CMK (cell line): ENCODE results near the gene PKP3.
"Not testable (repeated sequence)": the region's sequence is repeated elsewhere in the genome, so short reads cannot be mapped to it uniquely, and the experiment has no call there.

Experiments
- DNase-seq: peaks from one replicate; pipeline ENCODE4 v3.0.0-alpha.2; 2010; ENCODE audit warnings: low read depth

Gene PKP3

DNA sequence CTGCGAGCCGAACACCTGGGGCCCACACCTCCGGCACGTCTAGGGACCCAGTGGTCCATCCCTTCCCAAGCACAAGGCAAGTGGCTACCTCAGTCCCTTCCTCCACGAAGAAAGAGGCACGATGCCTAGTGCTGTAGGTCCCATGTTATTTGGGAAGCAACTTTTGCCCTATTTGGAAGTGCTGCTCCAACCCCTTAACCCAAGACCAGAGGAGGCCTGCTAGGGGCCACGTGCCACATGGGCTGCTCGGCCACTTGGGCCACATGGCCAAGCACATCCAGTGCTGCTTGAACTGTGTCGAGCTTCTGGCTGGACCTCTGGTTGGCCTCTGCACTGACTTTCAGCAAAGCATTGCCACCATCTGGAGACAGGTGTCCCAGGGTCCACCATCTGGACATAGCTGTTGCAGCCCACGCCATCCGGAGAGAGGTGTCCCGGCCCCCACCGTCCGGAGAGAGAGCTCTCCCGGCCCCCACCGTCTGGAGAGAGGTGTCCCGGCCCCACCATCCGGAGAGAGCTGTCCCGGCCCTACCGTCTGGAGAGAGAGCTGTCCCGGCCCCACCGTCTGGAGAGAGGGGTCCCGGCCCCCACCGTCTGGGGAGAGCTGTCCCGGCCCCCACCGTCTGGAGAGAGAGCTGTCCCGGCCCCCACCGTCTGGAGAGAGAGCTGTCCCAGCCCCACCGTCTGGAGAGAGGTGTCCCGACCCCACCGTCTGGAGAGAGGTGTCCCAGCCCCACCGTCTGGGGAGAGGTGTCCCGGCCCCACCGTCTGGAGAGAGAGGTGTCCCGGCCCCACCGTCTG, 31.2 kb upstream of the PKP3 start:
- DNase-seq, result no peak

GRCh38 chr11:363443-363805, 30.6 kb upstream of the PKP3 start:
- DNase-seq, result not testable (repeated sequence)

DNA sequence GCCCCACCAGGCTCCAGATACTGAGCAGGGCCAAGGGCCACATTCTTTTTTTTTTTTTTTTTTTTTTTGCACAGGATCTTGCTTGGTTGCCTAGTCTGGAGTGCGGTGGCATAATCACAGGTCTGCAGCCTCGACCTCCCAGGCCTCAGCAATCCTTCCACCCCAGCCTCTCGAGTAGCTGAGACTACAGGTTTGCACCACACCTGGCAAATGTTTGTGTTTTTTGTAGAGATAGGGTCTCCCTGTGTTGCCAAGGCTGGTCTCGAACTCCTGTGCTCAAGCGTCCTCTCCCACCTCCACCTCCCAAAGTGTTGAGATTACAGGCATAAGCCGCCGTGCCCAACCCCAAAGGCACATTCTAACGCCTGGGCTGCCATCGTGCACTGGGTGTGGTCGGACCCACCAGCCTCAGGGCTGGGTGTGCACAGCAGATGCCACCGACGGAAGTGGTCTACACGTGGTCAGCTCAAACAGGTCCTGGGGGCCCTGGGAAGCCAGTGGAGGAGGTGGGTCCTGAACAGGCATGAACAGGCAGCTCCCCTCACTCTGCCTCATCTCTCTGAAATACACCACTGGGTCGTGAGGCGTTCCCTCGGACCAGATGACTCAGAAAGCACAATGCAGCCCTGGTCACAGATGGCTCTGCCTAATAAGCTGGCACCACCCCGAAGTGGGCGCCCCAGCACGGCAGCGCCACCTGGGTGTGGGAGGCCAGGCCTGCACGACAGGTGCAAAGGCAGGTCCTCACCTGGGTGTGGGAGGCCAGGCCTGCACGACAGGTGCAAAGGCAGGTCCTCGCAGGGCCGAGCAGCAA, 29.9 kb upstream of the PKP3 start:
- DNase-seq, result no peak

GRCh38 chr11:364991-365725, 28.9 kb upstream of the PKP3 start:
- no peak for DNase-seq

DNA sequence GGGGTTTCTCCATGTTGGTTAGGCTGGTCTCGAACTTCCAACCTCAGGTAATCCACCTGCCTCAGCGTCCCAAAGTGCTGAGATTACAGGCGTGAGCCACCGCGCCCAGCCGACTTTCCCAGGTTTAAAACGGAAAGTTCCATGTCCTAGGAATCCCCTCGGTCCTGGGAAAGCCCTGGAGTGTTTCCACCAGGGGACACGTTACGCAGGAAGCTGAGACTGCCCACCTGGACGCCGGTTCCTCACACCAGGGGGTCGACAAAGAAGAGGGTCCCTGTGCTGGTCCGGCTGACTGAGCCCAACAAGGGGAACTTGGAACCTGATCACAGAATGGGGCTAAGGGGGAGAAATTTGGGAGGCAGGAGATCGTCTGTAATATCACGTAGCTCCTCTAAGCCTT, 28.2 kb upstream of the PKP3 start:
- no peak for DNase-seq

- DNase-seq, result no peak
Observed at GRCh38 chr11:367956-368413, 26.0 kb upstream of the PKP3 start.

DNA sequence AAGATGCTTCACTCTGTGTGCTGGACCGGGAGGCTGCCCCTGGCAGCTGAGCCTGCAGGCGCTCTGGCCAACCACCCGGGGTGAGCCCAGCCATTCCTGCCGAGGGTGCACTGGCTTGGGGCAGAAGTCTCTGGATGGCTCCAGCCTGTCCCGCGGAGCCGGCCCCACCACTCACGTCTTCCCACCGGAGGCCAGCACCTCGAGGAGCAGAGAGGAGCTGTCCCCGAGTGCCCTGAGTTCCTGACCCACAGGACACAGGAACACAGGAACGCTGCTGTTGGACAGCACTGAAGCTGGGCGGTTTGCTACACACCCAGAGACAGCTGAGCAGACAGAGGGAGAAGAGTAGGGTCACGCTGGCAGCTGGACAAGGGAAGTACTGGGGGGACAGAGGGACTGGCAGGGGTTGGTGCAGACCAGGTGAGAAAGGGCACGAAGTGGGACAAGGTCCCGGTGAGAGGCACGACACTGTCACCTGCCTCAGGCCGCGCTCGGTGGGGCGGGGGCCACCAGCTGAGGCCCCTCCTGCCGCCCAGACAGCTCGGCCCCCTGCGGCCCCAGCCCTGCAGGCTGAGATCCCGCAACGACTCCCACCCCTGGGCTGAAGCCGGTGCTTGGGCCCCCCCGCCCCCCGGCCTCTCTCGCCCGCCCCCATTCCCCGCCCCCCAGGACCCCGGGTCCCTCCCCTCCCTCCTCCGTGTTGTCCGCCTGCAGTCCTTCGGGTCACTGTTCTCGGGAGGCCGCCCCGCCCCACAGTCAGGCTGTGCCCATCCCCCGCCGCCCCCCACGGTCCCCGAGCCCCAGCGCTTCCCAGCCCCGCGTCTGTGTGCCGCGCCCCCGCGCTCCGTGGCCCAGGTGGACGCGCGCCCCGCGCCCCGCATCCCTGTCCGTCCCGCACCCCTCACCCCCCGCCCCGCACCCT, 25.3 kb upstream of the PKP3 start:
- no peak for DNase-seq

DNA sequence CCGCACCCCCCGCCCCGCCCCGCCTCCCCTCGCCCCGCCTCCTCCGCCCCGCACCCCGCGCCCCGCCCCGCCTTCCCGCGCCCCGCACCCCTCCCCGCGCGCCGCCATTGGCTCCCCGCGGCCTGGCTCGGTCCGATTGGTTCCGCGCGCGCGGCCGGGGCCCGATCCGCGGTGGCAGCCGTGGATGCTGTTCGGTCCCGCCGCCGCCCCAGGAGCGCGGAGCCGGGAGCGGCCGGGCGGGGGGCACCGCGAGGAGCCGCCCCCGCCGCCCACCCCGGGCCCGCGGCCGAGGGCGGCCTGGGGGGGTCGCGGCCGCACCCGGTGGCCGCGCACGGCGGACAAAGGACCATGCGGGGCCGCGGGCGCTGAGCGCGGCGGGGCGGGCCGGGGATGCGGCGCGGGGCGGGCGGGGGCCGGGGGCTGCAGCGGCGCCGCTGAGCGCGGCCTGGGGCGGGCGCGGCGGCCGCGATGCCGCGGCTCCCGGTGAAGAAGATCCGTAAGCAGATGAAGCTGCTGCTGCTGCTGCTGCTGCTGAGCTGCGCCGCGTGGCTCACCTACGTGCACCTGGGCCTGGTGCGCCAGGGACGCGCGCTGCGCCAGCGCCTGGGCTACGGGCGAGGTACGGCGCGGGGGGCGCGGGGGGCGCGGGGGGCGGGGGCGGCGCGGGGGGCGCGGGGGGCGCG, 24.5 kb upstream of the PKP3 start, which contains the start of gene B4GALNT4:
B4GALNT4 (plus strand) TSS at position 164 of the 683 bp plus-strand sequence; CDS start at position 469, 305 bp downstream.
- DNase-seq, result no peak

GRCh38 chr11:370070-370941, 23.7 kb upstream of the PKP3 start:
- DNase-seq, result no peak

DNA sequence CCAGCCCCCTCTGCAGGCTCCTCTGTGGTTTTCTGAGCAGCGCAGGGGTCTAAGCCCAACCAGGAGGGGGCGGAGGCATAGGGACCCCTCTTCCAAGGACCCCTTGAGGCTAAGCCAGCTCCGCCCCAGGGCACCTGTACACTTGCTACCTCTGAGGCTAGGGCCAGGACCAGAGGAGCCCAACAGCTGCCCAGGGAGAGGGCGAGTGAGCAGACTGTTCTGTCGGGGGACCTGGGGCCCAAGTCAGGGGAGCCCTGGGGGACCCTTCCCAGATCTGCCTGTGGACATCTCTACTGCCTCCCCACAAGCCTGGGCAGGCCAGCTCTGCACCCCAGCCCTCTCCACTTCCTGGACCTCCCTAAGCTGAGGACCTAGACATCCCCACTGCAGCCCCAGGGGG, 23.0 kb upstream of the PKP3 start:
- no peak for DNase-seq

GRCh38 chr11:371716-372590, 22.1 kb upstream of the PKP3 start:
- no peak for DNase-seq

DNA sequence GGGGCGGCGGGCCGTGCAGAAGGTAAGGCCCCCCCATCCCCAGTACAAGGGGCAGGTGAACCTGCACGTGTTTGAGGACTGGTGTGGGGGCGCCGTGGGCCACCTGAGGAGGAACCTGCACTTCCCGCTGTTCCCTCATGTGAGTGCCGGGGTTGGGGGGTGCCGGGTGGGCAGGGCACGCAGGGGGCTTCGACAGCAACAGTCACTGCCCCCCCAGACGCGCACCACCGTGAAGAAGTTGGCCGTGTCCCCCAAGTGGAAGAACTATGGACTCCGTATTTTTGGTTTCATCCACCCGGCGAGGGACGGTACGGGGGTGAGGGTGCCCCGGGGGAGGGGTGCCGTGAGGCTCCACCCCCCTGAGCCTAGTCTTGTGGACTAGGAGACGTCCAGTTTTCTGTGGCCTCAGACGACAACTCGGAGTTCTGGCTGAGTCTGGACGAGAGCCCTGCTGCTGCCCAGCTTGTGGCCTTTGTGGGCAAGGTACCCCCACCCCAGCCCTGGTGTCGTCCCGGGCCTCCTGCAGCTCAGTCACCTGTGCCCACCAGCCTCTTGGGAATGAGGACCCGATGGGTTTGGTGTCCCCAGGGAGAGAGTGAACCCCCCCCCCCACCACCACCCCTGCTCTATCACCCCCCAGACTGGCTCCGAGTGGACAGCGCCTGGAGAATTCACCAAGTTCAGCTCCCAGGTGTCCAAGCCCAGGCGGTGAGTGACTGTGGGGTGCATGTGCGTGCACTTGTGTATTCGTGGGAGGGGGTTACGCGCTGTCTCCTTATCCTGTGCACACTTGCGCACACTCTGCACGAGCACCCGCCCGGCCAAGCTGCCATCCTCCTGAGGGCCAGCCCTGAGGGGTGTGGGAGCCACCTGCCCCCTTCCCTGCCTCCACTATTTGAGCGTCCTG, 20.9 kb upstream of the PKP3 start:
- DNase-seq, result no peak

DNA sequence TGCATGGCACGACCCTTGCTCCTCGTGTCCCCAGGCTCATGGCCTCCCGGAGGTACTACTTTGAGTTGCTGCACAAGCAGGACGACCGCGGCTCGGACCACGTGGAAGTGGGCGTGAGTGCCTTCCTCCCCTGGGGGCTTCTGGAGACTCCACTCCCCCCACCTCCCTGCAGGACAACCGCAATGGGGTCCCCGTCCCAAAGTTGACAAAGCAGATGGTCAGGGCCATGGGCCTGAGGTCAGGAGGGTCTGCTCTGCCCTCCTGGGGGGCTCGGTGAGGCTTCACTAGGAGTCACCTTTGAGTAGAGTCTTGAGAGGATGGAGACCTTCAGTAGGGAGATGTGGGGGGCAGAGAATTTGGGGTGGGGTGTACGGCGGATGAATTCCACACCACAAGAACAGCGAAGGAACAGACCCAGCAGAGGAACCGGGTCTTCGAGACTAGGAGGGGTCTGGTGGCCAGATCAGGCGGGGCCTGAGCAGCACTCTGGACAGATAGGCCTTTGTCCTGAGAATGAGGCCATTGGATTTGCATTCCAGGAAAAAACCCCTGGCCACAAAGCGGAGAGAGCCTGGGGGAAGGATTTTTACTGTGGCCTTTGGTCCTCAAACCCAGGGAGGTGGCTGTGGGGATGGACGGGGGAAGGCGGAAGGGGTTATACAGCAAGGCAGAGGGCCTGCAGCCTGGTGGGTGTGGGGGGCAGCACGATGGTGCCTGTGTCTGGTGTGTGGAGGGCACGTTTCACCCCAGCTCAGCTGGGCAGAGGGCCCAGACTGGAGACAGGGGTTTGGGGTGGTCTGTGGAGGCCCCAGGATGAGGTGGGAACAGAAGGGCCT, 20.1 kb upstream of the PKP3 start:
- no peak for DNase-seq

DNA sequence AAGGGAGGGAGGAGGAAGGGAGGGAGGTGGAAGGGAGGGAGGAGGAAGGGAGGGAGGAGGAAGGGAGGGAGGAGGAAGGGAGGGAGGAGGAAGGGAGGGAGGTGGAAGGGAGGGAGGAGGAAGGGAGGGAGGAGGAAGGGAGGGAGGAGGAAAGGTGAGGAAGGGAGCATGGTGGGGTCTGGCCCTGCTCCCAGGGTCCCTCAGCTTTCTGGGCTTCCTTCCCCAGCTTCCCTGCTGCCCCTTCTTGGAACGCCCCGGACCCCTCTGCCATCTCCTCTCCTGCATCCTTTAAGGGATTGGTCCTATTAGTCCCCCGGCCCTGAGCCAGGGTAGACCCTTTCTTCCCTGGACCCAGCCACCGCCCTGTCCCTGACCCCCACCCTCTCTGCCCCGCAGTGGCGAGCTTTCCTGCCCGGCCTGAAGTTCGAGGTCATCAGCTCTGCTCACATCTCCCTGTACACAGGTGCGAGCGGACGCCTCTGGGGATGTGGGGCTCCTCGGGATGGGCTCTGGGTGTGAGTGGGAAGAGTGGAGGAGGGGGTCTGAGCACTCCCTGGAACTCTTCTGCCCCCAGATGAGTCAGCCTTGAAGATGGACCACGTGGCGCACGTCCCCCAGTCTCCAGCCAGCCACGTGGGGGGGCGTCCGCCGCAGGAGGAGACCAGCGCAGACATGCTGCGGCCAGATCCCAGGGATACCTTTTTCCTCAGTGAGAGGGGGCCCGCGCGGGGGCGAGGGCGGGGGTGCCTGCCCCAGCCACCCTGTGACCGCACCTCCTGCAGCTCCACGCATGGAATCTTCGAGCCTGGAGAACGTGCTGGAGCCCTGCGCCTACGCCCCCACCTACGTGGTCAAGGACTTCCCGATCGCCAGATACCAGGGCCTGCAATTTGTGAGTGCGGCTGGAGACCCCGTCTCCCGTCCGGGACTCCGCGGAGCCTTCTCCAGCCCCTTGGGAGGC, 18.7 kb upstream of the PKP3 start:
- DNase-seq, result no peak

GRCh38 chr11:376531-377173, 17.4 kb upstream of the PKP3 start:
- DNase-seq, result no peak
